ENCODE measurements around the gene ZNF318.

GRCh38 chr6:43318011-43318410 lies 51.4 kb downstream of the ZNF318 start:
- TF ChIP-seq, protein P1, sequence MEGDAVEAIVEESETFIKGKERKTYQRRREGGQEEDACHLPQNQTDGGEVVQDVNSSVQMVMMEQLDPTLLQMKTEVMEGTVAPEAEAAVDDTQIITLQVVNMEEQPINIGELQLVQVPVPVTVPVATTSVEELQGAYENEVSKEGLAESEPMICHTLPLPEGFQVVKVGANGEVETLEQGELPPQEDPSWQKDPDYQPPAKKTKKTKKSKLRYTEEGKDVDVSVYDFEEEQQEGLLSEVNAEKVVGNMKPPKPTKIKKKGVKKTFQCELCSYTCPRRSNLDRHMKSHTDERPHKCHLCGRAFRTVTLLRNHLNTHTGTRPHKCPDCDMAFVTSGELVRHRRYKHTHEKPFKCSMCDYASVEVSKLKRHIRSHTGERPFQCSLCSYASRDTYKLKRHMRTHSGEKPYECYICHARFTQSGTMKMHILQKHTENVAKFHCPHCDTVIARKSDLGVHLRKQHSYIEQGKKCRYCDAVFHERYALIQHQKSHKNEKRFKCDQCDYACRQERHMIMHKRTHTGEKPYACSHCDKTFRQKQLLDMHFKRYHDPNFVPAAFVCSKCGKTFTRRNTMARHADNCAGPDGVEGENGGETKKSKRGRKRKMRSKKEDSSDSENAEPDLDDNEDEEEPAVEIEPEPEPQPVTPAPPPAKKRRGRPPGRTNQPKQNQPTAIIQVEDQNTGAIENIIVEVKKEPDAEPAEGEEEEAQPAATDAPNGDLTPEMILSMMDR (IDR thresholded peaks at IDR 0.05) = no peak
- no peak for TF ChIP-seq SMC3 (IDR thresholded peaks at IDR 0.05)

Measured in A549 (cell line).